A549 (cell line): Measurements from ENCODE around the gene MYBPC1. TPM values are rescaled to one million over a fixed set of nuclear protein-coding genes. Genes with fewer than 3 reads are reported as not detected.

Experiments
- ATAC-seq, 2 experiments: fragments of 200-7000 bp in 1 of 2; fragments of >200 bp in 1 of 2; cut with Nextera tagmentation in 1 of 2; cut with Tn5 transposase in 1 of 2; 3 replicates each; pipeline versions ENCODE4 v1.8.0 to v1.9.1; 2018 to 2020; ENCODE audit warnings: mild to moderate bottlenecking in 1 of 2, moderate library complexity in 1 of 2
- CTCF ChIA-PET: fragments of 300-600 bp; sonication (Branson Sonifier 250); formaldehyde crosslinking; extraction: SDS; loops from one replicate; lab custom pipeline; 2021; ENCODE audit warnings: antibody characterized with exemption, inconsistent platforms; lab: Yijun Ruan, JAX
- POLR2A ChIA-PET: fragments of 350-600 bp; formaldehyde crosslinking; extraction: SDS; loops from one replicate; lab custom pipeline; 2021; ENCODE audit warnings: antibody characterized with exemption, inconsistent platforms; lab: Yijun Ruan, JAX
- DNase-seq, 2 experiments: peaks; one replicate each; pipeline versions ENCODE4 v3.0.0 to v3.0.0-alpha.2; 2011 to 2016; ENCODE audit warnings: low read depth in 1 of 2, low spot score in 1 of 2
- FAIRE-seq: peaks from 2 replicates; lab custom pipeline; 2011; peaks lifted over from hg19 to GRCh38; lab: Jason Lieb, UNC
- H3K27ac ChIP-seq, 2 experiments: fragments of >200 bp; sonication (Bioruptor Twin); formaldehyde crosslinking; 3 replicates each; pipeline ENCODE4 v1.5.1; 2016 to 2017
- H3K4me1 ChIP-seq: fragments of >200 bp; sonication (Bioruptor Twin); formaldehyde crosslinking; 3 replicates; pipeline ENCODE4 v1.6.1; 2016
- H3K4me2 ChIP-seq: fragments of >200 bp; sonication (Bioruptor Twin); formaldehyde crosslinking; 3 replicates; pipeline ENCODE4 v1.6.1; 2016
- H3K4me3 ChIP-seq: fragments of >200 bp; sonication (Bioruptor Twin); formaldehyde crosslinking; 3 replicates; pipeline ENCODE4 v1.5.1; 2016
- H3K9me3 ChIP-seq: fragments of >200 bp; sonication (Bioruptor Twin); formaldehyde crosslinking; 3 replicates; pipeline ENCODE4 v1.6.1; 2016
- BHLHE40 ChIP-seq: IDR thresholded peaks from 2 replicates; pipeline ENCODE4 v1.6.1; 2012; ENCODE audit warnings: low read depth, low read length, inconsistent platforms
- CHD4 ChIP-seq: fragments of 200-600 bp; sonication (generic); IDR thresholded peaks from 2 replicates; pipeline ENCODE4 v1.6.1; 2016; ENCODE audit warnings: antibody characterized with exemption, mild to moderate bottlenecking, borderline replicate concordance
- EP300 ChIP-seq, 2 experiments: fragments of >200 bp; sonication (Bioruptor Twin); formaldehyde crosslinking; IDR thresholded peaks; 2 replicates in 1 of 2; 3 replicates in 1 of 2; pipeline ENCODE4 v1.6.1; 2016 to 2017
- GATA3 ChIP-seq: IDR thresholded peaks from 2 replicates; pipeline ENCODE4 v1.6.1; 2012; ENCODE audit warnings: borderline replicate concordance
- HOXA7 ChIP-seq: fragments of 250-450 bp; sonication (Bioruptor Pico); IDR thresholded peaks from 2 replicates; pipeline ENCODE4 v1.5.0; 2020; ENCODE audit warnings: mild to moderate bottlenecking, moderate library complexity
- JUN ChIP-seq, 2 experiments: fragments of >200 bp; sonication (Bioruptor Twin); formaldehyde crosslinking; IDR thresholded peaks; 2 replicates in 1 of 2; 3 replicates in 1 of 2; pipeline ENCODE4 v1.6.1; 2016 to 2017
- KDM5A ChIP-seq: fragments of 200-600 bp; sonication (generic); IDR thresholded peaks from 2 replicates; pipeline ENCODE4 v1.6.1; 2016; ENCODE audit warnings: antibody characterized with exemption, mild to moderate bottlenecking
- MYC ChIP-seq: IDR thresholded peaks from 2 replicates; pipeline ENCODE4 v1.6.1; 2012; ENCODE audit warnings: mild to moderate bottlenecking, inconsistent platforms, low read length, improper control_type of control experiment, borderline replicate concordance
- NFE2L2 ChIP-seq: fragments of 150-350 bp; conservative IDR thresholded peaks from 2 replicates; pipeline ENCODE4 v1.6.1; 2014; ENCODE audit warnings: low read length
- NPAS2 ChIP-seq: fragments of 250-450 bp; sonication (Bioruptor Pico); IDR thresholded peaks from 2 replicates; pipeline ENCODE4 v1.8.0; 2022; ENCODE audit warnings: mild to moderate bottlenecking, moderate library complexity, borderline replicate concordance
- NR3C1 ChIP-seq: fragments of >200 bp; sonication (Bioruptor Twin); formaldehyde crosslinking; IDR thresholded peaks from 3 replicates; pipeline ENCODE4 v1.6.1; 2017
- POLR2A ChIP-seq: IDR thresholded peaks from 2 replicates; pipeline ENCODE4 v1.6.1; 2012; ENCODE audit warnings: mild to moderate bottlenecking, low read length
- RFX5 ChIP-seq: fragments of 450-650 bp; IDR thresholded peaks from 2 replicates; pipeline ENCODE4 v1.7.1; 2014; ENCODE audit warnings: antibody characterized with exemption, mild to moderate bottlenecking, moderate library complexity
- SREBF2 ChIP-seq: fragments of 450-650 bp; IDR thresholded peaks from 2 replicates; pipeline ENCODE4 v1.6.1; 2014; ENCODE audit warnings: mild to moderate bottlenecking, moderate library complexity
- TFCP2L1 ChIP-seq: fragments of 250-450 bp; sonication (Bioruptor Pico); IDR thresholded peaks from 2 replicates; pipeline ENCODE4 v1.5.0; 2021; ENCODE audit warnings: mild to moderate bottlenecking
- ZFP36 ChIP-seq: fragments of 450-650 bp; IDR thresholded peaks from 2 replicates; pipeline ENCODE4 v1.6.1; 2014; ENCODE audit warnings: borderline replicate concordance; ENCODE audit not compliant: partially characterized antibody
- ZSCAN20 ChIP-seq: fragments of 250-450 bp; sonication (Bioruptor Pico); IDR thresholded peaks from 2 replicates; pipeline ENCODE4 v1.8.0; 2022; ENCODE audit warnings: mild to moderate bottlenecking, moderate library complexity
- WGBS: methylation state at CpG from one replicate; pipeline ENCODE4 v1.1.6; 2017; ENCODE audit errors: missing lambda C conversion rate; 5-methylcytosine and 5-hydroxymethylcytosine counted together
- polyA plus RNA-seq, 4 experiments: library from polyadenylated mRNA; depleted of rRNA in 3 of 4; stranded (reverse); fragments of >200 nt; fragmentation: RNase III in 1 of 4; extraction: RNeasy Plus Mini Kit Qiagen cat#74134 plus additional on column Dnase treatment in 1 of 4; gene quantifications; 2 replicates in 3 of 4; 3 replicates in 1 of 4; pipeline ENCODE4 v1.2.3, GENCODE V29; 2011 to 2017
- TF ChIP-seq, protein P1 (sequence below): IDR thresholded peaks from 2 replicates; pipeline ENCODE4 v1.6.1; 2012
- TF ChIP-seq, protein P2 (sequence below): fragments of >200 bp; sonication (Bioruptor Twin); formaldehyde crosslinking; IDR thresholded peaks from 3 replicates; pipeline ENCODE4 v1.6.1; 2016
- TF ChIP-seq, protein P3 (sequence below): fragments of >200 bp; sonication (Bioruptor Twin); formaldehyde crosslinking; IDR thresholded peaks from 2 replicates; pipeline ENCODE4 v1.6.1; 2016
- TF ChIP-seq, protein P4 (sequence below): fragments of 150-350 bp; IDR thresholded peaks from 2 replicates; pipeline ENCODE4 v1.6.1; 2014; ENCODE audit warnings: low read depth, mild to moderate bottlenecking, low read length
- TF ChIP-seq, protein P5 (sequence below): fragments of >200 bp; sonication (Bioruptor Twin); formaldehyde crosslinking; IDR thresholded peaks from 3 replicates; pipeline ENCODE4 v1.5.1; 2016
- TF ChIP-seq, protein P6 (sequence below): IDR thresholded peaks from 2 replicates; pipeline ENCODE4 v1.6.1; 2012

Gene MYBPC1
- polyA plus RNA-seq, 2 of the 4 experiments (the other 2 are of a cell fraction), result not detected

DNA sequence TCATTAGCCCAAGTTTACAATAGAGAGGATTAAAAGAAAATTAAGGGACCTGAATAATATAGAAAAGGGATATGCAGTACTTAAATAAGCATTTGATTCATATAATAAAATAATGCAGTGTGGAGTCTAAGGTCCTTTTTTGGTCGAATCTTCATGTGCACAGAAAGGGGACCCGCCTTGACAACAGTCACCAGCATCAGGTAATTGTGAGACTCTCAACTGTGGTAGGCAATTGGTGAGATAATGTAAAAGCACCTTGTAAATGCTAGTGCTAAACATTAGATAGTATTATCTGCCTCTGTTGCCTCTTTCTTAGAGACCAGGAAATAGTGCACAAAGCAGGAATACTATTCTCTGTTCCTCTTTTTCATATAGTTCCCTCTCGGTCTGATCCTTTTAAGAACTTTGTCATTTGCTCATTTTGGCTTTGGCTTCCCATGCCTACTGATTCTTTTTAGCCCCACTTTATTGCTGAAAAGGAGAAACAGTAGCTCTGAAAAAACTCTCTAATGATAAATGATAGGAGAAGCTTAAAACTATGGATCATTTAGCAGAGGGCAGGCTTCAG lies 120.2 kb downstream of the MYBPC1 start:
- CTCF ChIA-PET, result interaction anchor here (1.0 kb wide), 1 partner anchor 15 kb away, joined by 3 read pairs; no protein-coding TSS in a partner anchor
- no peak for TF ChIP-seq BHLHE40
- no peak for TF ChIP-seq SREBF2
- TF ChIP-seq, protein P1, sequence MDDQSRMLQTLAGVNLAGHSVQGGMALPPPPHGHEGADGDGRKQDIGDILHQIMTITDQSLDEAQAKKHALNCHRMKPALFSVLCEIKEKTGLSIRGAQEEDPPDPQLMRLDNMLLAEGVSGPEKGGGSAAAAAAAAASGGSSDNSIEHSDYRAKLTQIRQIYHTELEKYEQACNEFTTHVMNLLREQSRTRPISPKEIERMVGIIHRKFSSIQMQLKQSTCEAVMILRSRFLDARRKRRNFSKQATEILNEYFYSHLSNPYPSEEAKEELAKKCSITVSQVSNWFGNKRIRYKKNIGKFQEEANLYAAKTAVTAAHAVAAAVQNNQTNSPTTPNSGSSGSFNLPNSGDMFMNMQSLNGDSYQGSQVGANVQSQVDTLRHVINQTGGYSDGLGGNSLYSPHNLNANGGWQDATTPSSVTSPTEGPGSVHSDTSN, result no peak
- TF ChIP-seq, protein P2, sequence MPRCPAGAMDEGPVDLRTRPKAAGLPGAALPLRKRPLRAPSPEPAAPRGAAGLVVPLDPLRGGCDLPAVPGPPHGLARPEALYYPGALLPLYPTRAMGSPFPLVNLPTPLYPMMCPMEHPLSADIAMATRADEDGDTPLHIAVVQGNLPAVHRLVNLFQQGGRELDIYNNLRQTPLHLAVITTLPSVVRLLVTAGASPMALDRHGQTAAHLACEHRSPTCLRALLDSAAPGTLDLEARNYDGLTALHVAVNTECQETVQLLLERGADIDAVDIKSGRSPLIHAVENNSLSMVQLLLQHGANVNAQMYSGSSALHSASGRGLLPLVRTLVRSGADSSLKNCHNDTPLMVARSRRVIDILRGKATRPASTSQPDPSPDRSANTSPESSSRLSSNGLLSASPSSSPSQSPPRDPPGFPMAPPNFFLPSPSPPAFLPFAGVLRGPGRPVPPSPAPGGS, result no peak
- TF ChIP-seq, protein P3, sequence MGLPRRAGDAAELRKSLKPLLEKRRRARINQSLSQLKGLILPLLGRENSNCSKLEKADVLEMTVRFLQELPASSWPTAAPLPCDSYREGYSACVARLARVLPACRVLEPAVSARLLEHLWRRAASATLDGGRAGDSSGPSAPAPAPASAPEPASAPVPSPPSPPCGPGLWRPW, result no peak
- no peak for TF ChIP-seq MYC
- TF ChIP-seq KDM5A, result no peak
- no peak for TF ChIP-seq NR3C1
- no peak for TF ChIP-seq CHD4
- TF ChIP-seq, protein P4, sequence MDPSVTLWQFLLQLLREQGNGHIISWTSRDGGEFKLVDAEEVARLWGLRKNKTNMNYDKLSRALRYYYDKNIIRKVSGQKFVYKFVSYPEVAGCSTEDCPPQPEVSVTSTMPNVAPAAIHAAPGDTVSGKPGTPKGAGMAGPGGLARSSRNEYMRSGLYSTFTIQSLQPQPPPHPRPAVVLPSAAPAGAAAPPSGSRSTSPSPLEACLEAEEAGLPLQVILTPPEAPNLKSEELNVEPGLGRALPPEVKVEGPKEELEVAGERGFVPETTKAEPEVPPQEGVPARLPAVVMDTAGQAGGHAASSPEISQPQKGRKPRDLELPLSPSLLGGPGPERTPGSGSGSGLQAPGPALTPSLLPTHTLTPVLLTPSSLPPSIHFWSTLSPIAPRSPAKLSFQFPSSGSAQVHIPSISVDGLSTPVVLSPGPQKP, result no peak
- TF ChIP-seq ZFP36, result no peak
- TF ChIP-seq JUN (IDR thresholded peaks at IDR 0.05), result no peak
- no peak for TF ChIP-seq TFCP2L1
- TF ChIP-seq GATA3, result no peak
- TF ChIP-seq, protein P5, sequence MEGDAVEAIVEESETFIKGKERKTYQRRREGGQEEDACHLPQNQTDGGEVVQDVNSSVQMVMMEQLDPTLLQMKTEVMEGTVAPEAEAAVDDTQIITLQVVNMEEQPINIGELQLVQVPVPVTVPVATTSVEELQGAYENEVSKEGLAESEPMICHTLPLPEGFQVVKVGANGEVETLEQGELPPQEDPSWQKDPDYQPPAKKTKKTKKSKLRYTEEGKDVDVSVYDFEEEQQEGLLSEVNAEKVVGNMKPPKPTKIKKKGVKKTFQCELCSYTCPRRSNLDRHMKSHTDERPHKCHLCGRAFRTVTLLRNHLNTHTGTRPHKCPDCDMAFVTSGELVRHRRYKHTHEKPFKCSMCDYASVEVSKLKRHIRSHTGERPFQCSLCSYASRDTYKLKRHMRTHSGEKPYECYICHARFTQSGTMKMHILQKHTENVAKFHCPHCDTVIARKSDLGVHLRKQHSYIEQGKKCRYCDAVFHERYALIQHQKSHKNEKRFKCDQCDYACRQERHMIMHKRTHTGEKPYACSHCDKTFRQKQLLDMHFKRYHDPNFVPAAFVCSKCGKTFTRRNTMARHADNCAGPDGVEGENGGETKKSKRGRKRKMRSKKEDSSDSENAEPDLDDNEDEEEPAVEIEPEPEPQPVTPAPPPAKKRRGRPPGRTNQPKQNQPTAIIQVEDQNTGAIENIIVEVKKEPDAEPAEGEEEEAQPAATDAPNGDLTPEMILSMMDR, result no peak
- TF ChIP-seq RFX5, result no peak
- no peak for TF ChIP-seq ZSCAN20 (CRISPR knock-in tag)
- no peak overlapping the region for H3K4me3 ChIP-seq
- POLR2A ChIA-PET, result no interaction called here
- WGBS, result 86% methylated on average over 3 of the region's 3 CpGs
- no peaks in the 10 kb centered on the region for H3K9me3 ChIP-seq
- no peak overlapping the region for H3K27ac ChIP-seq
- DNase-seq (no peak), ATAC-seq (no peak), FAIRE-seq (no peak)
- H3K4me1 ChIP-seq, result peaks cover 14% of the 10 kb centered on the region
- no peak overlapping the region for H3K4me2 ChIP-seq

DNA sequence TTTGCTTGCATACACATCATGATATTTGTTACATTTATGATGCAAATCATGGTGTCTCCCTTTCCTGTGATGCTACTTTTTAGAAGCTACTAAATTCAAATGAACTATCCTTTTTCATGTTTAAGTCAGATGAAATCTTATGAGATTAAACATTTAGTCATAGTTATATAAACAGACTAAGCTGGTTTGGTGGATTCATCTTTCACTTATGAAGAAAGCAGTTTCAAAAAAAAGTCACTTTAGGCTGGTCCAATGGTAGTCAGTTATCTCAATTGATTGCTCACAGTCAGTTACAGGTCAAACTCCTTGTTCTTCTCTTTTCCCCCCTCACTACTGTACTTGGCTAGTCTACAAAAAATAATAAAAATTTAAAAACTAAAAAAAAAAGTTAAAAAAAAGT lies 124.8 kb downstream of the MYBPC1 start:
- DNase-seq, result no peak
- TF ChIP-seq HOXA7 (CRISPR knock-in tag) (no peak), POLR2A (no peak), NR3C1 (no peak), NFE2L2 (no peak), KDM5A (no peak), EP300 (IDR thresholded peaks at IDR 0.05) (no peak), BHLHE40 (no peak), RFX5 (no peak), CHD4 (no peak), JUN (IDR thresholded peaks at IDR 0.05) (no peak), NPAS2 (CRISPR knock-in tag) (no peak), ZSCAN20 (CRISPR knock-in tag) (no peak)
- TF ChIP-seq, protein P2, result no peak
- TF ChIP-seq, protein P6, sequence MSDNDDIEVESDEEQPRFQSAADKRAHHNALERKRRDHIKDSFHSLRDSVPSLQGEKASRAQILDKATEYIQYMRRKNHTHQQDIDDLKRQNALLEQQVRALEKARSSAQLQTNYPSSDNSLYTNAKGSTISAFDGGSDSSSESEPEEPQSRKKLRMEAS, result no peak
- TF ChIP-seq, all 56 proteins: peak for 0
- no peak for ATAC-seq
- no peak for FAIRE-seq
- Histone ChIP-seq H3K4me3 (no peak overlapping the region), H3K9me3 (no peaks in the 10 kb centered on the region), H3K4me1 (peaks cover 10% of the 10 kb centered on the region), H3K4me2 (no peak overlapping the region), H3K27ac (no peak overlapping the region)
- ChIA-PET CTCF (interaction anchor here (0.6 kb wide), 1 partner anchor 29 kb away, joined by 3 read pairs; no protein-coding TSS in a partner anchor), POLR2A (no interaction called here)
